Activated naive CD8-positive, alpha-beta T cell treated with anti-CD3 and anti-CD28 coated beads, Interleukin-2, amount 50 U/mL, for 24 hours (primary cell): Measurements from ENCODE around the gene HDHD5.
A peak's percentile ranks its signal among the peaks of the same experiment; 100 is the strongest.

Experiments used
- ATAC-seq: fragments of 150-1000 bp; cut with Tn5 transposase; one replicate; pipeline ENCODE4 v1.10.0; 2021
- DNase-seq: peaks from one replicate; pipeline ENCODE4 v3.0.0; 2021
- H3K27ac Mint-ChIP-seq: one replicate; pipeline ENCODE4 v1.8.0; 2021; ENCODE audit warnings: mild to moderate bottlenecking, mixed read lengths
- H3K27me3 Mint-ChIP-seq: one replicate; pipeline ENCODE4 v1.8.0; 2021; ENCODE audit warnings: mixed read lengths
- H3K36me3 Mint-ChIP-seq: one replicate; pipeline ENCODE4 v1.8.0; 2021; ENCODE audit warnings: low read depth, mixed read lengths
- H3K4me1 Mint-ChIP-seq: one replicate; pipeline ENCODE4 v1.8.0; 2021; ENCODE audit warnings: mixed read lengths
- H3K4me3 Mint-ChIP-seq: one replicate; pipeline ENCODE4 v1.8.0; 2021; ENCODE audit warnings: mild to moderate bottlenecking, moderate library complexity, mixed read lengths
- H3K9me3 Mint-ChIP-seq: one replicate; pipeline ENCODE4 v1.8.0; 2021; ENCODE audit warnings: mixed read lengths

The HDHD5 gene

GRCh38 chr22:17119481-17120202, 39.4 kb downstream of the HDHD5 start:
- Mint-ChIP-seq H3K27me3 (peaks cover 27% of the 10 kb centered on the region), H3K27ac (no peak overlapping the region), H3K9me3 (no peaks in the 10 kb centered on the region), H3K4me3 (no peak overlapping the region), H3K36me3 (no peaks in the 10 kb centered on the region), H3K4me1 (peaks cover 46% of the 10 kb centered on the region)
- ATAC-seq: no peak
- DNase-seq: peak; percentile 39

DNA sequence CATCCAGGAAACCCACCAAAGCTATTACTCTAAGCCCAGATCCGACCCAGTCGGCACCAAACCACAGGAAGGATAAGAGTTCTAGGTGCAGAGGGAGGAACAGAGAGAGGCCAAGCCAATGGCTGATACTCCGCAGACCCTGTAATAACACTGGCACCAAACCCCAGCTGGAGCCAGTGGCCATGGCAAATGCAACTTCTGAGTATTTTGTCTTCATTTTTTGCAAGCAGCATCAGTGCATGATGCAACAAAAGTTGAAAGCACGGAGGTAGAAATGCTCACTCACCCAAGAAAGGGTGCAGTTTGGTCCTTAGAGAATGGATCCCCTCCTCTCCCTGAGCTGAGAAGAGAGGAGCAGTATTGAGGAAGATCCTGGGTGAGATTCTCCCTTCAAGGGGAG, 40.7 kb downstream of the HDHD5 start:
- Mint-ChIP-seq H3K4me3 (peak overlapping the region; percentile 48), H3K9me3 (no peaks in the 10 kb centered on the region), H3K27ac (peak overlapping the region; percentile 70), H3K4me1 (peaks cover 52% of the 10 kb centered on the region), H3K27me3 (peaks cover 24% of the 10 kb centered on the region), H3K36me3 (no peaks in the 10 kb centered on the region)
- DNase-seq (no peak), ATAC-seq (no peak)

DNA sequence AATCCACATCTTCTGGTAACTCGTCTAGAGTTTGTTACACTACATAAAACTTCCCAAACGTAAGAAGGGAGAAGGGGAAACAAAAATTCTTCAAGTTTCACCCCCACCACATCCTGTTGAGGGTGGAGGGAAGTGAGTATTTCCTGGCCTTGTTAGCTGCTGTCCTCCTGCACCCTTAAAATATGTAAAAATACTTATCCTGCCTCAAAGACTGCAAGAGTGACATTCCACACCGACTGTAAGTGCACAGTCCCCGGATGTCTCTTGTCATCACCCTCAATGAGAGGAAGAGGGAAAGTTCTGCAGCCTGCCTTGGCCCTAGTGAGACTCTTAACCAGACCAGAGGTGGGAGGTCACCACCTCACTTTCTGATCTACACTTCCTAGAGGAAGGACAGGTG, 41.2 kb downstream of the HDHD5 start:
- Mint-ChIP-seq H3K27me3 (peaks cover 22% of the 10 kb centered on the region), H3K9me3 (no peaks in the 10 kb centered on the region), H3K36me3 (no peaks in the 10 kb centered on the region), H3K4me3 (no peak overlapping the region), H3K4me1 (peaks cover 54% of the 10 kb centered on the region), H3K27ac (peak overlapping the region; percentile 70)
- no peak for ATAC-seq
- no peak for DNase-seq

- DNase-seq (no peak), ATAC-seq (no peak)
- no peaks in the 10 kb centered on the region for H3K36me3 Mint-ChIP-seq
- peaks cover 54% of the 10 kb centered on the region for H3K4me1 Mint-ChIP-seq
- peaks cover 17% of the 10 kb centered on the region for H3K27me3 Mint-ChIP-seq
- H3K9me3 Mint-ChIP-seq: no peaks in the 10 kb centered on the region
- H3K27ac Mint-ChIP-seq: peak overlapping the region; percentile 70
- H3K4me3 Mint-ChIP-seq: no peak overlapping the region
Observed at GRCh38 chr22:17117400-17117799, 41.7 kb downstream of the HDHD5 start.

DNA sequence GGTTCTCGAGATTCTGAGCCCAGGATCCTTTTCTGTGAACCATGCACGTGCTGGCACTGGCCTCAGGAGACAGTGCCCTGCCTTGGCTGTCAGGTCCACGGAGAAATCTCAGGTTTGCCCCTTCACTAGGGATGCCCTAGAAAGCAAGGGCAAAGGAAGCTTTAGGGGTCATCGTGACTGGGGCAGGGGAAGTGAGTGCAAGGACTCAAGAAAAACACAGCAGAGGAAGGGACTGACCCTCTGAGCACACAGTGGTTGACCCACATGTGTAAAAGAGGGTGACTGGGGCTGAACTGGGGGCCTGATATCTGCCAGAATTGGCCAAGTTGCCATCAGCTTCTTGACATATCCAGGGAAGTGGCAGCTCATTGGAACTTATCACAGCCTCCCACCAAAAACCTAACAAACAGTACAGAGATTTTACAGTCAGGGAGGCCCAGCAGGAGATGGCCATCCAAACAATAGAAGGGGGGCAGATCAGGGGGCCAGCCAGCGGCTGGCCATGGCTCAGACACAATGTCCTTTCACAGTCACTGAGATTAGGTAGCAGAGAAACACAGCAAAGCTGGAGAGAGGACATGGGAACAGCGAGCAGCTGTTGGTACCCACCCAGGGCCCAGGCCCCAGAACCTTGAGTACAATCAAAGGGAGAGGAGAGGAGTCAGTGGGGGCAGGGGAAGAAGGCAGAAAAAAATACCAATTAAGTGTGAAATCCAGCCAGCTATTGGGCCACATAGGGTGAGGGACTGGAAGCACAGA, 42.3 kb downstream of the HDHD5 start:
- peaks cover 54% of the 10 kb centered on the region for H3K4me1 Mint-ChIP-seq
- DNase-seq (no peak), ATAC-seq (no peak)
- H3K27me3 Mint-ChIP-seq: peaks cover 11% of the 10 kb centered on the region
- no peaks in the 10 kb centered on the region for H3K36me3 Mint-ChIP-seq
- peak overlapping the region; percentile 32 for H3K4me3 Mint-ChIP-seq
- peak overlapping the region; percentile 64 for H3K27ac Mint-ChIP-seq
- H3K9me3 Mint-ChIP-seq: no peaks in the 10 kb centered on the region

DNA sequence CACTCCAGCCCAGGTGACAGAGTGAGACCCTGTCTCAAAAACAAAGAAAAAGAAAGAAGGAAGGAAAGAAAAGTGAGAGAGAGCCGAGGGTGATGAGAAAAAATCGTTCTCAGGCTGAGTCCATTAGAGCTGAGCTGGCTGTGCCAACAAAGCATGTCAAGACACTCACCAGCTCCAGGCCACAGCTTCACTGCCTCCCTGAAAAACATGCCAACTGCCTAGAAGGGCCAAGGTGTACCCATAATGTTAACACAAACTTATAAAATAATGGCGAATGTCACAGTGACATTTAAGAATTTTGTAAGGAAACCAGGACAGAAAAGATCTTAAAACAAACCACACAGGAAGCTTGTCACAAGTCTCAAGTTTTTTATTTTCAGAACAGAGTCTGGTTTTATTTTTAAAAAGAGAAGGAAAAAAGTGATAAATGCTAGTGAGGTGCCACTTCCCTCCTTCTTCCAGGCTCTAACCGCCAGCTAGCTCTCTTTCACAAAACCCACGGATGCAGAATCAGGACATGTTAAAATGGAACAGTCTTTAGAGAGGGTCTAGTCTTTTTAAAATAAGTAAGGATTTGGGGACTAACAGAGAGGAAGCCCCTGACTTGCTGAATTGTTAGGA, 43.0 kb downstream of the HDHD5 start:
- H3K4me1 Mint-ChIP-seq: peaks cover 52% of the 10 kb centered on the region

DNA sequence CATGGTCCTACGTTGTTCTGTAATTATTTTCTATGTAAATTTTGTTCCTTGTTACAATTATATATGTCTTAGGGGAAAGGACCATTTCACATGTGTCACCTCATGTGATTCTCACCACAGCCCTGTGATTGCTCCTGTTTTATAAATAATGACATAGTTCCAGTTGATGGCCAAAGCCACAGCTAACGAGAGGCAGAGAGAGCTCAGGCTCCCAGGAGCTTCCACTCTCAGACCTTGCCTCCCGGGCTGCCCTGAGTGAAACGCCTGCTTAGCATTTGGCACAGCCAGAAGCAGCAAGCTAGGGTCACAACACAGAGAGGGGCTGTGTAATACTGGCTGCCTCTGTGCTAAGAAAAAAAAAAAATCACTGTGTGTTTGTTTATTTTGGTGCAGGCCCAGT, 43.8 kb downstream of the HDHD5 start:
- no peak for DNase-seq
- Mint-ChIP-seq H3K36me3 (peaks cover 2% of the 10 kb centered on the region), H3K27me3 (peaks cover 5% of the 10 kb centered on the region), H3K4me1 (peaks cover 52% of the 10 kb centered on the region), H3K27ac (no peak overlapping the region), H3K9me3 (no peaks in the 10 kb centered on the region), H3K4me3 (no peak overlapping the region)
- ATAC-seq: no peak

More for the DNA sequence above, 43.0 kb downstream of the HDHD5 start:
- DNase-seq (no peak), ATAC-seq (no peak)
- H3K4me3 Mint-ChIP-seq: peak overlapping the region; percentile 32
- H3K9me3 Mint-ChIP-seq: no peaks in the 10 kb centered on the region
- H3K27me3 Mint-ChIP-seq: peaks cover 5% of the 10 kb centered on the region
- peaks cover 2% of the 10 kb centered on the region for H3K36me3 Mint-ChIP-seq
- H3K27ac Mint-ChIP-seq: peak overlapping the region; percentile 64

DNA sequence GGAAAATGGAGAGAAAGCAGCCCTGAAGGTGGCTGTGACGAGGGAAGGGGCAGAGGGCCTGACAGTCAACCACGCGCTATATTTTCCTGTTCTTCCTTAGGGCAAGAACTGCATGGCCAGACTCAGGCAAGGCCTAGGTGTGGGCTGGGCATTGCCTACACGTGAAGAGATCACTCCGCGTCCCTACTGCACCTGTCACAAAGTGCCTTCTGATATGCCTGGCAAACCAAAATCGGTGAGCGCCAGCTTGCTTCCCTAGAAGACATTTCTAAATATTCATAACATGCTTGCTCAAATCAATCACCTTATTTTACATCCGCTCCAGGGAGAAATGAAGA, 44.2 kb downstream of the HDHD5 start:
- H3K4me1 Mint-ChIP-seq: peaks cover 52% of the 10 kb centered on the region
- DNase-seq (no peak), ATAC-seq (no peak)
- H3K9me3 Mint-ChIP-seq: no peaks in the 10 kb centered on the region
- H3K27ac Mint-ChIP-seq: no peak overlapping the region
- H3K27me3 Mint-ChIP-seq: peaks cover 5% of the 10 kb centered on the region
- peaks cover 3% of the 10 kb centered on the region for H3K36me3 Mint-ChIP-seq
- H3K4me3 Mint-ChIP-seq: no peak overlapping the region

DNA sequence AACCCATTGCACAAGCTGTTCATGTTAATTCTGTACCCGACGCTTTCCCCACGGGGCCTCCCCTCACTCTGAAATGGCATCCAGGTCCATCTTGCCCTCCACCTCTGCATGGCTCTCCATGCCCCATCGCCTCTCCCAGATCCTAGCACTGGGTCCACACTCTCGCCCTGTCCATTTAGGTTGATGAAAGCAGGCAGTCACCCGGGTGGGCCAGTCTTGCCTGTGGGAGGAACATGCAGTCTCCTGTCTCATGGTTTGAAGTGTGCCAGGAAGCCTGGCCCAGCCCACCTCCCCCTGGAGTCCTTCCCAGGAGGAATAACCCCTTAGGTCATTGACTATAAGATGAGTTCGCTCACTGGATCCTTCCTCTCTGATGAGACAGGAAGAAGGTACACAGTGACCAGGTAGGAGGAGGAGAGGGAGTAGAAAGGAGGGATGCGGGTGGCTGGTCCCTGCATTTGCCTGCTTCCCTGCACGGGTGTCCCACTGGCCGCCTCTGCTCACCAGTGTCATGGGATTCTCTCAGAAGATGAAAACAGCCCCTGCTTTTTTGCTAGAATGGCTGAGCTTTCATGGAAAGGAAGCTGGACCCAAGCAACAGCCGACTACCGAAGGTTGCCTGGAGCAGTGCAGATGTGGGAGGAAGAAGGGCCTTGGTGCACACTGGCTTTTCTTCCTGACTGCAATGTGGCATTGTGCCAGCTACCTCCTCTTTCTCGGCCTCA, 44.7 kb downstream of the HDHD5 start:
- Mint-ChIP-seq H3K27ac (no peak overlapping the region), H3K36me3 (peaks cover 7% of the 10 kb centered on the region), H3K4me3 (no peak overlapping the region), H3K27me3 (peaks cover 5% of the 10 kb centered on the region), H3K9me3 (no peaks in the 10 kb centered on the region), H3K4me1 (peaks cover 52% of the 10 kb centered on the region)
- DNase-seq: no peak
- ATAC-seq: no peak

- no peak for DNase-seq
- H3K9me3 Mint-ChIP-seq: no peaks in the 10 kb centered on the region
- peaks cover 47% of the 10 kb centered on the region for H3K4me1 Mint-ChIP-seq
- peaks cover under 1% of the 10 kb centered on the region for H3K27me3 Mint-ChIP-seq
- peaks cover 8% of the 10 kb centered on the region for H3K36me3 Mint-ChIP-seq
- H3K4me3 Mint-ChIP-seq: no peak overlapping the region
- ATAC-seq: no peak
- no peak overlapping the region for H3K27ac Mint-ChIP-seq
Observed at GRCh38 chr22:17113600-17113999, 45.5 kb downstream of the HDHD5 start.

GRCh38 chr22:17112491-17113042, 46.5 kb downstream of the HDHD5 start:
- no peak overlapping the region for H3K27ac Mint-ChIP-seq
- peaks cover 11% of the 10 kb centered on the region for H3K36me3 Mint-ChIP-seq
- no peak overlapping the region for H3K4me3 Mint-ChIP-seq
- no peaks in the 10 kb centered on the region for H3K9me3 Mint-ChIP-seq
- ATAC-seq (no peak), DNase-seq (no peak)
- H3K27me3 Mint-ChIP-seq: no peaks in the 10 kb centered on the region
- H3K4me1 Mint-ChIP-seq: peaks cover 40% of the 10 kb centered on the region

GRCh38 chr22:17110791-17111550, 48.1 kb downstream of the HDHD5 start:
- H3K27ac Mint-ChIP-seq: no peak overlapping the region
- H3K9me3 Mint-ChIP-seq: no peaks in the 10 kb centered on the region
- no peak for DNase-seq
- peaks cover 21% of the 10 kb centered on the region for H3K36me3 Mint-ChIP-seq
- peaks cover 40% of the 10 kb centered on the region for H3K4me1 Mint-ChIP-seq
- ATAC-seq: no peak
- no peak overlapping the region for H3K4me3 Mint-ChIP-seq
- no peaks in the 10 kb centered on the region for H3K27me3 Mint-ChIP-seq

- Mint-ChIP-seq H3K27ac (no peak overlapping the region), H3K9me3 (no peaks in the 10 kb centered on the region), H3K4me1 (peaks cover 37% of the 10 kb centered on the region), H3K36me3 (peaks cover 28% of the 10 kb centered on the region), H3K27me3 (no peaks in the 10 kb centered on the region), H3K4me3 (no peak overlapping the region)
- ATAC-seq (no peak), DNase-seq (no peak)
Observed at GRCh38 chr22:17109976-17110375, 49.1 kb downstream of the HDHD5 start.
